Stimulated activated CD4-positive, alpha-beta T cell treated with anti-CD3 and anti-CD28 coated beads, Interleukin-12 subunit alpha, Interleukin-12 subunit beta, amount 100 ng/mL, for 24 hours (primary cell): ENCODE results near the gene IRF2BPL.

ENCODE experiments used
- DNase-seq, 2 experiments: peaks; one replicate each; pipeline ENCODE4 v3.0.0-alpha.2; 2020; ENCODE audit warnings: low read depth in 2 of 2

The IRF2BPL gene

GRCh38 chr14:77053046-77053841 lies 24.7 kb upstream of the IRF2BPL start:
- peak in 1 of 2 experiments; percentile 66 for DNase-seq

GRCh38 chr14:77052281-77053044 lies 24.0 kb upstream of the IRF2BPL start:
- DNase-seq: no peak

- no peak for DNase-seq
Measured at GRCh38 chr14:77051116-77051515, 22.6 kb upstream of the IRF2BPL start.

- no peak for DNase-seq
Measured at GRCh38 chr14:77046721-77047120, 18.2 kb upstream of the IRF2BPL start.

- DNase-seq: no peak
Measured at GRCh38 chr14:77045238-77046162, 17.0 kb upstream of the IRF2BPL start.

GRCh38 chr14:77044783-77045237 lies 16.3 kb upstream of the IRF2BPL start:
- no peak for DNase-seq

GRCh38 chr14:77043984-77044485 lies 15.5 kb upstream of the IRF2BPL start:
- DNase-seq: no peak

- no peak for DNase-seq
Measured at GRCh38 chr14:77043177-77043983, 14.9 kb upstream of the IRF2BPL start.

- no peak for DNase-seq
Measured at GRCh38 chr14:77041881-77042545, 13.5 kb upstream of the IRF2BPL start.

- no peak for DNase-seq
Measured at GRCh38 chr14:77040741-77041653, 12.5 kb upstream of the IRF2BPL start.

GRCh38 chr14:77040059-77040740 lies 11.7 kb upstream of the IRF2BPL start:
- DNase-seq: peak; percentile 86 to 93

GRCh38 chr14:77039285-77040058 lies 11.0 kb upstream of the IRF2BPL start:
- no peak for DNase-seq

GRCh38 chr14:77037938-77038568 lies 9.5 kb upstream of the IRF2BPL start:
- DNase-seq: no peak

- no peak for DNase-seq
Measured at GRCh38 chr14:77037215-77037937, 8.9 kb upstream of the IRF2BPL start.

GRCh38 chr14:77036484-77037214 lies 8.1 kb upstream of the IRF2BPL start:
- DNase-seq: no peak

GRCh38 chr14:77035267-77035666 lies 6.8 kb upstream of the IRF2BPL start:
- DNase-seq: no peak
